Caki2 (cell line): ENCODE results near the gene CDKN2A. TPM values are rescaled to one million over a fixed set of nuclear protein-coding genes. Genes with fewer than 3 reads are reported as not detected.

Experiments
- DNase-seq: peaks from one replicate; pipeline ENCODE4 v3.0.0-alpha.2; 2015; ENCODE audit warnings: low read depth
- in situ Hi-C: cut with HindIII; loops from 2 replicates; pipeline ENCODE4 v1.10.0; 2016; ENCODE audit warnings: low sequenced_read_pairs, low pct_unique_long_range_greater_than_20kb, mixed read lengths
- total RNA-seq: library from RNA; depleted of rRNA; stranded (reverse); fragments of >200 nt; shearing (Covaris generic); gene quantifications from 2 replicates; pipeline ENCODE4 v1.2.3, GENCODE V29; 2014; ENCODE audit warnings: low replicate concordance; rRNA removed

CDKN2A gene
- not detected in 2 replicates for total RNA-seq

- in situ Hi-C loops, result no loop called here
- DNase-seq, result no peak
Observed at GRCh38 chr9:21993893-21994555, at the start of gene CDKN2A. CDKN2A (minus strand) TSS chr9:21994392.

GRCh38 chr9:22043928-22044327 lies 49.7 kb upstream of the CDKN2A start:
- DNase-seq, result no peak
- in situ Hi-C loops, result no loop called here

GRCh38 chr9:22041775-22042174 lies 47.6 kb upstream of the CDKN2A start:
- in situ Hi-C loops, result no loop called here
- no peak for DNase-seq

GRCh38 chr9:22041344-22041743 lies 47.2 kb upstream of the CDKN2A start:
- in situ Hi-C loops, result no loop called here
- no peak for DNase-seq

GRCh38 chr9:22040760-22041159 lies 46.6 kb upstream of the CDKN2A start:
- no peak for DNase-seq
- in situ Hi-C loops, result no loop called here

- in situ Hi-C loops, result no loop called here
- no peak for DNase-seq
Observed at GRCh38 chr9:22039258-22039657, 45.1 kb upstream of the CDKN2A start.

- DNase-seq, result no peak
- in situ Hi-C loops, result no loop called here
Observed at GRCh38 chr9:22037954-22038690, 43.9 kb upstream of the CDKN2A start.

GRCh38 chr9:22036866-22037626 lies 42.9 kb upstream of the CDKN2A start:
- in situ Hi-C loops, result no loop called here
- DNase-seq, result no peak

GRCh38 chr9:22035591-22036011 lies 41.4 kb upstream of the CDKN2A start:
- in situ Hi-C loops, result no loop called here
- DNase-seq, result no peak

- DNase-seq, result no peak
- in situ Hi-C loops, result no loop called here
Observed at GRCh38 chr9:22033012-22033630, 38.9 kb upstream of the CDKN2A start.

GRCh38 chr9:22031655-22032411 lies 37.6 kb upstream of the CDKN2A start:
- in situ Hi-C loops, result no loop called here
- DNase-seq, result no peak

- in situ Hi-C loops, result no loop called here
- DNase-seq, result no peak
Observed at GRCh38 chr9:22030101-22030598, 36.0 kb upstream of the CDKN2A start.

GRCh38 chr9:22029231-22029630 lies 35.0 kb upstream of the CDKN2A start:
- no peak for DNase-seq
- in situ Hi-C loops, result no loop called here

- no peak for DNase-seq
- in situ Hi-C loops, result no loop called here
Observed at GRCh38 chr9:22028394-22028793, 34.2 kb upstream of the CDKN2A start.

- in situ Hi-C loops, result no loop called here
- no peak for DNase-seq
Observed at GRCh38 chr9:22026696-22027095, 32.5 kb upstream of the CDKN2A start.

- DNase-seq, result no peak
- in situ Hi-C loops, result no loop called here
Observed at GRCh38 chr9:22022396-22022795, 28.2 kb upstream of the CDKN2A start.

- no peak for DNase-seq
- in situ Hi-C loops, result no loop called here
Observed at GRCh38 chr9:22010866-22011625, 16.9 kb upstream of the CDKN2A start.
